Motor neuron (in vitro differentiated cells): ENCODE measurements around the gene MGAT5. TPM values are rescaled to one million over a fixed set of nuclear protein-coding genes. Genes with fewer than 3 reads are reported as not detected.
A peak's percentile ranks its signal among the peaks of the same experiment; 100 is the strongest.

Experiments used
- ATAC-seq, 8 experiments: fragments of 200-7000 bp; cut with Tn5 transposase; replicated peaks in 6 of 8; 2 replicates each; pipeline ENCODE4 v1.8.0; 2021; ENCODE audit warnings: mild to moderate bottlenecking in 8 of 8, moderate library complexity in 8 of 8
- H3K27ac ChIP-seq, 2 donors: fragments of 250-450 bp; sonication (Bioruptor Pico); 2 replicates each; pipeline ENCODE4 v1.9.0; 2021; ENCODE audit warnings: antibody characterized with exemption in 2 of 2, mild to moderate bottlenecking in 2 of 2, moderate library complexity in 1 of 2
- H3K4me1 ChIP-seq, 2 donors: fragments of 250-450 bp; sonication (Bioruptor Pico); replicated peaks in 1 of 2; 2 replicates each; pipeline ENCODE4 v1.6.1; 2021; ENCODE audit warnings: antibody characterized with exemption in 2 of 2, mild to moderate bottlenecking in 2 of 2, moderate library complexity in 1 of 2
- H3K4me3 ChIP-seq, 5 donors: fragments of 250-450 bp; sonication (Bioruptor Pico); 2 replicates each; pipeline ENCODE4 v1.9.0; 2021; ENCODE audit warnings: antibody characterized with exemption in 5 of 5, mild to moderate bottlenecking in 5 of 5, moderate library complexity in 4 of 5
- WGBS, 10 experiments: fragments of 450-650 bp; shearing (Covaris generic); methylation state at CpG; one replicate each; pipeline ENCODE4 v1.0.0; 2022; 5-methylcytosine and 5-hydroxymethylcytosine counted together
- in situ Hi-C, 9 experiments: fragments of 400-800 bp; cut with MboI; loops; one replicate each; pipeline ENCODE4 v1.15.0; 2021; ENCODE audit warnings: low sequenced_read_pairs in 9 of 9, low pct_unique_long_range_greater_than_20kb in 2 of 9; ENCODE audit not compliant: unreplicated experiment in 9 of 9
- total RNA-seq, 8 experiments: library from RNA; unstranded; fragments of 300-600 nt; gene quantifications; 2 replicates each; pipeline versions ENCODE4 v1.2.3 to v1.2.4, GENCODE V29; 2022

MGAT5 gene
- total RNA-seq, 8 experiments from 2014 or later = 10.3 to 54.4 (median 33.6) TPM

DNA sequence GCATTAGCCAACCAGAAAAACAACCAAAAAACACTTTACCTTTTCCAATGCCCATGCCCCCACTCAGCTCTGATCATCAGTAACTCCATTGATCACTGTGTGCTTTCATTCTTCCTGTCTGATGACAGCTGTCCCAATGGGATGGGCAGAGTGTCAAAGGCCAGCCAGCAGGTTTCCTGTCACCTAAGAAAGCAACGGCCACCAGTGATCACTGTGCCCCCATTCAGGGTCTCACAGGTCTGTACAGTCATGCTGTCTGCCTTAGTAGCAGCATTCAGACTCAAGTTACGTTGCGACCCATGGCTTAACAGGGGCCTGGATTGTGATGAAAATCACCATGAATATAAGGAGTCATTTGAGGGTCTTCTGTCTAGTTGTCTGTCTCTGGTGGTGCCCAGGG is 184.5 kb downstream of the MGAT5 start:
- Histone ChIP-seq H3K4me3 (no peak overlapping the region), H3K4me1 (no peaks in the 10 kb centered on the region), H3K27ac (no peak overlapping the region)
- no peak for ATAC-seq
- in situ Hi-C loops = loop anchor here in 2 of 9 experiments (25.0 kb wide), 2 partner anchors 326 to 551 kb away; no protein-coding TSS in a partner anchor
- WGBS, 10 experiments = 71 to 100% (median 93%) methylated on average over 1 to 2 of the region's 3 CpGs; no CpG with 5 or more reads in 5 of the 10 experiments

DNA sequence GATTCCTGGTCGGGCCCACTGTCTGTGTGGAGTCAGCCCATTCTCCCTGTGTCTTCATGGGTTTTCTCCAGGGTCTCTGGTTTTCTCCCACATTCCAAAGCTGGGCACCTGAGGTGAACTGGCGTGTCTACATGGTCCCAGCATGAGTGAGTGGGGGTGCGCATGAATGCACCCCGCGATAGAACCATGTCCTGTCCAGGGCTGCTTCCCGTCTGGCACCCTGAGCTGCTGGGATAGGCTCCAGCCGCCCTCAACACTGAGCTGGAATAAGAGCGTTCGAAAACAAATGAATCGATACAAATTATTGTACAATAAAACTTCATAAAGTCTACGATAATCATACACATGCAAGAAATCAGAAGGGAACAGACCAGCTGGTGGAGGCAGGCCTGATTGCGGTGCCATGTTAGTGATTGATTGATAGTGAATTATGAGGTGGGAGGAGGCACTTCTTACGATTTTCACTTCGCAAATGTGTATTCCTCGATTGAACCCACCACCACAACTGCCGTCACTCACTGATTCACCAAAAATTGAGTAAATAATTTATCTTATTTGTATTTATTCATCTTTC is 186.6 kb downstream of the MGAT5 start:
- no peak overlapping the region for H3K4me3 ChIP-seq
- no peak overlapping the region for H3K27ac ChIP-seq
- H3K4me1 ChIP-seq = peaks cover 0 to under 1% of the 10 kb centered on the region in 2 donors
- no peak for ATAC-seq
- in situ Hi-C loops = loop anchor here in 2 of 9 experiments (25.0 kb wide), 2 partner anchors 328 to 553 kb away; no protein-coding TSS in a partner anchor
- WGBS, 10 experiments = 83 to 98% (median 94%) methylated on average over 2 to 12 of the region's 16 CpGs; no CpG with 5 or more reads in 1 of the 10 experiments

DNA sequence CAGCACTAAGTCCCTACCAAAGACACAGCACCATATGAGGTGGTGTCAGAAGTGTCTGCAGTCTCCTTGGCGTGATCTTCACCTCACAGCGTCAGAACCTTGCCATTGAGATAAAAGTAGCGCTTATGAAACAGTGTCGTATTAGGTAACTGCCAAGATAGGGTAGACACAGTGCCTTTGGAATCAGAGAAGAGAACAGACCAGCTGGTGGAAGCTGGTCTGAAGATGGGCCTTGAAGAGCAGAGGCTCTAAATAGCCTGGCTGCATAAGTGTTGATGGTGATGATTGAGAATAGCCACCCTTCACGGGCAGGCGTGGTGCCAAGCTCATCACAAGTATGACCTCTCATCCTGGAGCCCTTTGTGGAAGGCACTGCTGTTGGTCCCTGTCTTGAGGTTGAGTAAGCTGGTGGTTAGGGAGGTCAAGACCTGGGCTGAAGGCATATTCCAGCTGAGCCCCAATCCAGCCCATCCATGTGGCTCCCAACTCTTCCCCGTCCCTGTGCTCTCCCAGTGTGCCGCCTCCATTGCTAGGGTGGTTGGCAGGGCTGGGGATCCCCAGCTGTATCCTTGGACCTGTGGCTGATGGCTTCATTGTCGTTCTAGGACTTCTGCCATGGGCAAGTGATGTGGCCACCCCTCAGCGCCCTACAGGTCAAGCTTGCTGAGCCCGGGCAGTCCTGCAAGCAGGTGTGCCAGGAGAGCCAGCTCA is 187.4 kb downstream of the MGAT5 start:
- in situ Hi-C loops = loop anchor here in 2 of 9 experiments (25.0 kb wide), 2 partner anchors 329 to 554 kb away; no protein-coding TSS in a partner anchor
- ATAC-seq = no peak
- Histone ChIP-seq H3K4me3 (no peak overlapping the region), H3K4me1 (peaks cover 8 to 9% of the 10 kb centered on the region in 2 donors), H3K27ac (no peak overlapping the region)
- WGBS, 10 experiments = 94 to 100% (median 100%) methylated on average over 2 to 7 of the region's 11 CpGs; no CpG with 5 or more reads in 1 of the 10 experiments

DNA sequence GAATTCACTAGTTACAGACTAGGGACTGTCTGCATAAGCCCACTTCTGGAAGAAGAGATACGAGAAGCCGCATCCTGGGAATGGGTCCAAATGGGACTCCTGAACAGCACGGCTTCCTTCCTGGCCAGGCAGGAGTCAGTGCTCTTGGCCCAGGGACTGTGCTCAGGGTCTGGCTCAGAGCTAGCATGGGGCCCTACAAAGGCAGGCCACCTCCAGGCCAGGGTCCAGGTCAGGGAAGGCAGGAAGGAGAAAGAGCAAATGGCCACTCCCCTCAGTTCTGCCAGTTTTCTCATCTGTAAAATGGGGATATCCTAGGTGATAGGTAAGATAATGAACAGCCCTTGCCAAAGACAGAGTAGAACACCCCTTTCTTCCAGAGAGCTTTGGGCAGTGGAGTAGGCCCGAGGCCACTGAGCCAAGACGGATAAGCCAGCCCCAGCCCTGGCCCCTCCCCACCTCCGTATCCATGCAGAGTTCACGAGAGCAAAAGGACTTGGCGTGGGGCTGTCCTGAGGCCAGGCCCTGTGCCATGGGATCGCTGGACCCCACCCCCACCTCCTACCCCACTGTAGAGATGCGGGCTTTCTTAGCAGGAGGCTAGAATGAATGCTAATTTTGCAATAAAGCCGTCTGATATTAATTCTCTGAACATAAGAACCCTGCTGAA is 190.1 kb downstream of the MGAT5 start:
- peaks cover 16 to 17% of the 10 kb centered on the region in 2 donors for H3K4me1 ChIP-seq
- ATAC-seq = peak in 1 of 8 experiments; percentile 9
- in situ Hi-C loops = loop anchor here in 2 of 9 experiments (25.0 kb wide), 2 partner anchors 332 to 557 kb away; no protein-coding TSS in a partner anchor

DNA sequence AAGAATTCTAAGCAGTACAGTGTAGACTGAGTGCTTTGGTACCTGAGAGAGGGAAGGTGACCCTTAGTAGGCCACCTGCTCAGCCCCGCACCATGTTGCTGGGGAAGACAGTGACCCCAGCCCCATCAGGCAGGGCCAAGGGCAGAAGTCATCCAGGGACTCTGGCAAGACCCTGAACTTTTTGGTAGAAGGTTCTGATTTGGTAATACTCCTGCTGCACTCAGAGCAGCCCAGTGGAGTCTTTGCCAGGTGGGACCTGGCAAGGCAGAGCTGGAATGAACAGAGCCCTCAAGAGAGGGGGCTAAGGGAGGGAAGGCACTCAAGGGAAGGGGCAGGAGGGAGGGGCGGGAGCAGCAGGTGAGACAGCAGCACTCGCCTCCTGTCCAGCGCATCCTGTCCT is 191.2 kb downstream of the MGAT5 start:
- in situ Hi-C loops = loop anchor here in 2 of 9 experiments (25.0 kb wide), 2 partner anchors 333 to 558 kb away; no protein-coding TSS in a partner anchor
- Histone ChIP-seq H3K4me3 (no peak overlapping the region), H3K27ac (peak overlapping the region in 1 of 2 donors; percentile 44), H3K4me1 (peaks cover 16 to 17% of the 10 kb centered on the region in 2 donors)
- no peak for ATAC-seq
- 100% methylated on average over 1 of the region's 4 CpGs; no CpG with 5 or more reads in 8 of the 10 experiments for WGBS, 10 experiments

More for the DNA sequence above, 190.1 kb downstream of the MGAT5 start:
- 60 to 100% (median 85%) methylated on average over 1 to 4 of the region's 11 CpGs; no CpG with 5 or more reads in 5 of the 10 experiments for WGBS, 10 experiments
- no peak overlapping the region for H3K4me3 ChIP-seq
- no peak overlapping the region for H3K27ac ChIP-seq

DNA sequence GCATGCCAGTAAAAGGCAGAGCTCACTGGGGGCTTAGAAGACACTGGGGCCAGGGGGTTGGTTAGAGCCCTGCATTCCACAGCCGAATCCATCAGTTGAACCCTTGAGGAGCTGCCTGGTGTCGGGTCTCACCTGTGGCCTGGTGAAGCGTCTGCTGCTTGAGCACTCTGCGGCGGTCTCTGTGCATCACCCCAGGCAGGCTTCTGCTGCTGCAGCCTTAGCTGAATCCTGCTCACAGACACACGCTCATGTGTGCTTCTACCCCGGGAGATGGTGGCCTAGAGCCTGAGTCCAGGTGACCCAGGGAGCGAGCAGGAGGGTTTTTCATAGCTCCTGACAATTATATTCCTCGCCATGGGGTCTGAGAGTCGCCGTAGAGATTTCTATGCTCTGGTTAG is 192.1 kb downstream of the MGAT5 start:
- no peak overlapping the region for H3K4me3 ChIP-seq
- 52 to 82% (median 64%) methylated on average over 1 to 5 of the region's 11 CpGs; no CpG with 5 or more reads in 4 of the 10 experiments for WGBS, 10 experiments
- peak in 5 of 8 experiments; percentile 5 to 54 (median 38) for ATAC-seq
- peak overlapping the region; percentile 62 to 72 for H3K27ac ChIP-seq
- in situ Hi-C loops = loop anchor here in 2 of 9 experiments (25.0 kb wide), 2 partner anchors 334 to 559 kb away; no protein-coding TSS in a partner anchor
- H3K4me1 ChIP-seq = peaks cover 16 to 17% of the 10 kb centered on the region in 2 donors

DNA sequence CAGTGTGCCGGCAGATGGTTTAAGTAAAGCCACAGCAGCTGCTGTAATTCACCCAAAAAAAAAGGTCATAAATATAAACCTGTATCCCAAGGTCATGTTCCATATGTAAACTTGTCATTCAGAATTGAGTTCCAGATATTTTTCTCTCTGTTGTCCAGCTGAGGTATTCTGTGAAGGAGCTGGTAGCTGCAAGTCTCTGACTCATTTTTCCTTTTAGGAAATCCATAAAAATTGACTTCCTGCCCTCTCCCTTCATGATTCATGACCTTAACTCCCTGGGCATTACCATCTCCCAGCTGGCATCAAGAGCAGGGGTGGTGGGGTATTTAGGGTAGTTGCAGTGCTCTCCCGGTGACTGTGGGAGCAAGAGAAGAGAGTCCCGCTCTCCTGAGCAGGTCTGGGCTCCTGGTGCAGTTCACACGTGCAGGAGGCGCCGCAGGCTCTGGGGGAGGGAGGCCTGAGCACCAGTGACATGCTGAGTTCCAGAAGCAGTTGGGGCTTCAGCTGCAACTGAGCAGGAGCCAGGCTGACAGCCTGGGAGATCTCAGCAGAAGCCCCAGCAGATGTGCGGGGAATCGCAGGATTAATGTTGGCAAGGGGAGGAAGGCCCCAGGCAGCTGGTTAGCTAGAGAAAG is 192.6 kb downstream of the MGAT5 start:
- WGBS, 10 experiments = 40 to 88% (median 74%) methylated on average over 1 to 6 of the region's 8 CpGs; no CpG with 5 or more reads in 2 of the 10 experiments
- Histone ChIP-seq H3K27ac (peak overlapping the region; percentile 62 to 72), H3K4me3 (no peak overlapping the region), H3K4me1 (peaks cover 16 to 17% of the 10 kb centered on the region in 2 donors)
- peak in 5 of 8 experiments; percentile 9 to 56 (median 44) for ATAC-seq
- in situ Hi-C loops = loop anchor here in 2 of 9 experiments (25.0 kb wide), 2 partner anchors 334 to 559 kb away; no protein-coding TSS in a partner anchor

DNA sequence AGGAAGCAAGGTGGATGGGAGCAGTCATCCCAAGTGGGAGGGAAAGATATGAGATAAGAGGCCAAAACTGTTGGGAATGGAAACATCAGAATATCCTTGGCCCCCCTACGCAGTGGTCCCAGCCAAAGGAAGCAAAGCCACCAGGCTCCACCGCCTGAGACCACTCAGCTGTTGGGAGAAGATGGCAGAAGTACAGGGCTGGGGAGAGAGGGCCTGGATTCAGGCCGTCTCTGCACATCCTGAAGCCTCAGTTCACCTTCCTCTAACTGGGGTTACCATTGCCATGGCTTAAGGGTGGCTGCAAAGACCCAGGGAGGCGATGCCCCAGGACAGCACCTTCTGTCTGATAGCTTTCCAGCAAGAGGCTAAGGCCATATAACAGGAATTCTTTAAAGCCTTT is 193.8 kb downstream of the MGAT5 start:
- ATAC-seq = no peak
- in situ Hi-C loops = loop anchor here in 2 of 9 experiments (25.0 kb wide), 2 partner anchors 335 to 560 kb away; no protein-coding TSS in a partner anchor
- no peak overlapping the region for H3K27ac ChIP-seq
- WGBS, 10 experiments = 80 to 100% (median 95%) methylated on average over 1 to 3 of the region's 4 CpGs; no CpG with 5 or more reads in 6 of the 10 experiments
- no peak overlapping the region for H3K4me3 ChIP-seq
- peaks cover 16 to 17% of the 10 kb centered on the region in 2 donors for H3K4me1 ChIP-seq

DNA sequence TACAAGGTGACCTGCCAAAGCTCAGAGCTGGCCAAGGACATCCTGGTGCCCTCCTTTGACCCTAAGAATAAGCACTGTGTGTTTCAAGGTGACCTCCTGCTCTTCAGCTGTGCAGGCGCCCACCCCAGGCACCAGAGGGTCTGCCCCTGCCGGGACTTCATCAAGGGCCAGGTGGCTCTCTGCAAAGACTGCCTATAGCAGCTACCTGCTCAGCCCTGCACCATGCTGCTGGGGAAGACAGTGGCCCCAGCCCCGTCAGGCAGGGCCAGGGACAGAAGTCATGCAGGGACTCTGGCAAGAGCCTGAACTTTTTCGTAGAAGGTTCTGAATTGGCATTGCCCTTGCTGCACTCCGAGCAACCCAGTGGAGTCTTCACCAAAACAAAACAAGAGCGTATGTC is 194.8 kb downstream of the MGAT5 start:
- Histone ChIP-seq H3K27ac (no peak overlapping the region), H3K4me1 (peaks cover 16 to 17% of the 10 kb centered on the region in 2 donors), H3K4me3 (no peak overlapping the region)
- no peak for ATAC-seq
- in situ Hi-C loops = loop anchor here in 2 of 9 experiments (25.0 kb wide), 2 partner anchors 336 to 561 kb away; no protein-coding TSS in a partner anchor
- 83 to 100% (median 96%) methylated on average over 1 to 6 of the region's 6 CpGs; no CpG with 5 or more reads in 4 of the 10 experiments for WGBS, 10 experiments

DNA sequence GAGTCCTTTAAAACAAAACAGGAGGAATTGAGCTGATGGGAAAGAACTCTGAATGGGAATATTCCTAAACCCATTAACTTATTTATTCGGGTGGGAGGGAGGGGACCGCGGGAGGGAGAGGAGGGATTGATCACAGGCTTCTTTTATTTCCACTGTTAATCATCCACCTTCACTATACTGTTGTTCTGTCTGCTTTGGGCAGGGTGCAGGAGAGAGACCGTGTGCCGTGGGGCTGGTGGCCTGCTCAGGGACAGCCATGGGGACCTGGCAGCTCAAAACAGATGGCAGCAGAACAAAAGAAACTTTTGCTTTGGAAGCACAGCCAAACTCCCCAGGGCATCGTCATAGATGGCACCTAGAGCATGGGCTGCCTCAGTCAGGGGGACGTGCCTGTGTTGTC is 195.3 kb downstream of the MGAT5 start:
- Histone ChIP-seq H3K4me1 (peaks cover 16 to 17% of the 10 kb centered on the region in 2 donors), H3K4me3 (no peak overlapping the region), H3K27ac (no peak overlapping the region)
- ATAC-seq = no peak
- WGBS, 10 experiments = 35 to 100% (median 68%) methylated on average over 2 to 3 of the region's 7 CpGs; no CpG with 5 or more reads in 4 of the 10 experiments
- in situ Hi-C loops = loop anchor here in 2 of 9 experiments (25.0 kb wide), 2 partner anchors 337 to 562 kb away; no protein-coding TSS in a partner anchor

DNA sequence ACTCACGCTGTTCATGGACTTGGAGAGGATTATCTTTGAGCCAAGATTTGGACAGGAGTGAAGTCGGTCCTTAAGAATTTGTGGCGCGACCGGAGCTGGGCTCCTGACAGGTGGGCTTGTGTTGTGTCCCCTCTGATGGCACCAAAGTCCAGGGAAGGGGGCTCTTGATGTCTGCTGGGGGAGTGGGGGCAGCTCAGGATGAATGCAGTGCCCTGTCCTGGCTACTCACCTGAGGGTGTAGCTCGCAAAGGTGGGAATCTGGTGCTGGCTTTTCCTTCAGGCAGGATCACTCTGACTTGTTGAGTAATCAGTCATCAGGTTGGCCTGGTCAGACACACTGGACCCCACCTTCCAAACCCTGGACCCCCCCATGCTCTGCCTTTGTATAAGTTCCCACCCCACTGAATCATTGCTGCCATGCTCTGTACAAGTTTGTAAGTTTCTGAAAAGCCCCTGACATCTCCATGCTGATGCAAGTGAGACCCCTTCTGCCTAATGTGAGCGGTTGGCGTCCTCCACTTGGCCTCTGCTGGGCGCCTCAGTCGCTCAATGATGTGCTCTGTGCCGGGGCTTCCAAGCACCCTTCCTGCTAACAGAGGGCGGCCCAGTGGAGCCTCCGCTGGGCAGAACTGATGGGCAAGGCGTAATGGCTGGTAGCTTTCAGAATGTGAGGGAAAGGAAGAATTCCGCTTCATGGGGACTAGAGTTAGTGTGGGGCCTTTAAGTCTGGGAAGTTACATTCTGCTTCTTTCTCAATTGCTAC is 196.1 kb downstream of the MGAT5 start:
- WGBS, 10 experiments = 83 to 100% (median 95%) methylated on average over 2 to 10 of the region's 15 CpGs; no CpG with 5 or more reads in 4 of the 10 experiments
- H3K4me3 ChIP-seq = no peak overlapping the region
- no peak for ATAC-seq
- no peak overlapping the region for H3K27ac ChIP-seq
- H3K4me1 ChIP-seq = peaks cover 16 to 20% of the 10 kb centered on the region in 2 donors
- in situ Hi-C loops = loop anchor here in 7 of 9 experiments (10.0 to 25.0 kb wide), 4 partner anchors 338 to 563 kb away; no protein-coding TSS in a partner anchor
